Myocyte (in vitro differentiated cells): ENCODE data around the gene RUNX2. TPM values are rescaled to one million over a fixed set of nuclear protein-coding genes. Genes with fewer than 3 reads are reported as not detected.

Experiments used
- DNase-seq: peaks from one replicate; pipeline ENCODE4 v3.0.0-alpha.2; 2012; ENCODE audit warnings: low read depth
- total RNA-seq: library from RNA; depleted of rRNA; stranded (reverse); fragments of >200 nt; gene quantifications from 2 replicates; pipeline ENCODE4 v1.2.3, GENCODE V29; 2014

Gene RUNX2
- total RNA-seq, 1 donor from 2014 or later, result 7.2 TPM

GRCh38 chr6:45637611-45638257 lies 309.6 kb downstream of the RUNX2 start:
- DNase-seq, result peak; percentile 65

GRCh38 chr6:45640081-45640491 lies 312.0 kb downstream of the RUNX2 start:
- peak; percentile 93 for DNase-seq

GRCh38 chr6:45640811-45641210 lies 312.7 kb downstream of the RUNX2 start:
- no peak for DNase-seq

GRCh38 chr6:45642331-45643125 lies 314.4 kb downstream of the RUNX2 start:
- DNase-seq, result no peak

GRCh38 chr6:45643126-45643525 lies 315.0 kb downstream of the RUNX2 start:
- DNase-seq, result no peak

GRCh38 chr6:45644720-45645119 lies 316.6 kb downstream of the RUNX2 start:
- no peak for DNase-seq

- no peak for DNase-seq
Measured at GRCh38 chr6:45645302-45645701, 317.2 kb downstream of the RUNX2 start.

GRCh38 chr6:45647341-45648261 lies 319.5 kb downstream of the RUNX2 start:
- peak; percentile 99 for DNase-seq

- no peak for DNase-seq
Measured at GRCh38 chr6:45648262-45648620, 320.1 kb downstream of the RUNX2 start.

GRCh38 chr6:45650524-45651135 lies 322.5 kb downstream of the RUNX2 start:
- DNase-seq, result peak; percentile 85

GRCh38 chr6:45651301-45651700 lies 323.2 kb downstream of the RUNX2 start:
- peak; percentile 49 for DNase-seq

GRCh38 chr6:45652416-45652815 lies 324.3 kb downstream of the RUNX2 start:
- DNase-seq, result no peak

- no peak for DNase-seq
Measured at GRCh38 chr6:45653117-45653883, 325.2 kb downstream of the RUNX2 start.

GRCh38 chr6:45654673-45655072 lies 326.5 kb downstream of the RUNX2 start:
- DNase-seq, result peak; percentile 67

- DNase-seq, result peak; percentile 99
Measured at GRCh38 chr6:45655745-45656476, 327.8 kb downstream of the RUNX2 start.

GRCh38 chr6:45657226-45657625 lies 329.1 kb downstream of the RUNX2 start:
- no peak for DNase-seq

- DNase-seq, result no peak
Measured at GRCh38 chr6:45658400-45658799, 330.3 kb downstream of the RUNX2 start.

GRCh38 chr6:45658958-45659357 lies 330.8 kb downstream of the RUNX2 start:
- no peak for DNase-seq

- DNase-seq, result peak; percentile 65
Measured at GRCh38 chr6:45661661-45662060, 333.5 kb downstream of the RUNX2 start.
